WTC11 (cell line): ENCODE data around the gene RNF19B. TPM values are rescaled to one million over a fixed set of nuclear protein-coding genes. Genes with fewer than 3 reads are reported as not detected.

ENCODE experiments used
- ATAC-seq: fragments of 200-7000 bp; cut with Tn5 transposase; 2 replicates; pipeline ENCODE4 v1.10.0; 2021; ENCODE audit warnings: mild to moderate bottlenecking, moderate library complexity
- CTCF ChIA-PET: fragments of 300-600 bp; sonication (Branson Sonifier 250); formaldehyde crosslinking; loops from one replicate; lab custom pipeline; 2021; ENCODE audit warnings: antibody characterized with exemption; lab: Charles Lee
- POLR2A ChIA-PET: fragments of 350-600 bp; sonication (Branson Sonifier 250); formaldehyde crosslinking; loops from one replicate; lab custom pipeline; 2021; ENCODE audit warnings: antibody characterized with exemption; lab: Charles Lee
- DNase-seq: peaks from one replicate; pipeline ENCODE4 v3.0.0; 2021; ENCODE audit warnings: low spot score
- H3K27ac Mint-ChIP-seq: 2 replicates; pipeline ENCODE4 v1.8.0; 2021; ENCODE audit warnings: mixed read lengths
- H3K27me3 Mint-ChIP-seq: 2 replicates; pipeline ENCODE4 v1.8.0; 2021; ENCODE audit warnings: low read depth, mild to moderate bottlenecking, moderate library complexity, mixed read lengths
- H3K36me3 Mint-ChIP-seq: 2 replicates; pipeline ENCODE4 v1.8.0; 2021; ENCODE audit warnings: mixed read lengths
- H3K4me1 Mint-ChIP-seq: 2 replicates; pipeline ENCODE4 v1.8.0; 2022; ENCODE audit warnings: mixed read lengths
- H3K4me3 Mint-ChIP-seq: 2 replicates; pipeline ENCODE4 v1.8.0; 2021; ENCODE audit warnings: mild to moderate bottlenecking, moderate library complexity, mixed read lengths
- H3K9me3 Mint-ChIP-seq: 2 replicates; pipeline ENCODE4 v1.8.0; 2021; ENCODE audit warnings: mixed read lengths
- ATF6 ChIP-seq: sonication (generic); formaldehyde crosslinking; IDR thresholded peaks from 2 replicates; pipeline ENCODE4 v1.8.1; 2023; ENCODE audit warnings: mild to moderate bottlenecking, missing genetic modification reagents
- ELF4 ChIP-seq: sonication (generic); formaldehyde crosslinking; IDR thresholded peaks from 2 replicates; pipeline ENCODE4 v1.8.1; 2022; ENCODE audit warnings: low read depth, mild to moderate bottlenecking, moderate library complexity, missing genetic modification reagents
- FOXP1 ChIP-seq: sonication (generic); formaldehyde crosslinking; IDR thresholded peaks from 2 replicates; pipeline ENCODE4 v1.8.0; 2022; ENCODE audit warnings: missing genetic modification reagents, mild to moderate bottlenecking, moderate library complexity, borderline replicate concordance
- GRHL2 ChIP-seq: fragments of 250-450 bp; sonication (Bioruptor Pico); IDR thresholded peaks from 2 replicates; pipeline ENCODE4 v1.8.0; 2022; ENCODE audit warnings: mild to moderate bottlenecking, moderate library complexity; ENCODE audit not compliant: insufficient replicate concordance, severe bottlenecking
- HMGA2 ChIP-seq: fragments of 250-450 bp; sonication (Bioruptor Pico); IDR thresholded peaks from 2 replicates; pipeline ENCODE4 v1.4.0; 2021; ENCODE audit warnings: mild to moderate bottlenecking, moderate library complexity
- HMGXB4 ChIP-seq: sonication (generic); formaldehyde crosslinking; IDR thresholded peaks from 2 replicates; pipeline ENCODE4 v1.8.1; 2023; ENCODE audit warnings: mild to moderate bottlenecking, moderate library complexity, missing genetic modification reagents
- MAX ChIP-seq: sonication (generic); formaldehyde crosslinking; IDR thresholded peaks from 2 replicates; pipeline ENCODE4 v1.8.0; 2022; ENCODE audit warnings: mild to moderate bottlenecking, missing genetic modification reagents
- NR3C1 ChIP-seq: sonication (generic); formaldehyde crosslinking; conservative IDR thresholded peaks from 2 replicates; pipeline ENCODE4 v1.8.1; 2023; ENCODE audit warnings: low read depth, mild to moderate bottlenecking, missing genetic modification reagents
- RELA ChIP-seq: sonication (generic); formaldehyde crosslinking; IDR thresholded peaks from 2 replicates; pipeline ENCODE4 v1.8.1; 2022; ENCODE audit warnings: missing genetic modification reagents, mild to moderate bottlenecking, borderline replicate concordance
- TP53 ChIP-seq: sonication (generic); formaldehyde crosslinking; IDR thresholded peaks from 2 replicates; pipeline ENCODE4 v1.8.1; 2023; ENCODE audit warnings: mild to moderate bottlenecking, missing genetic modification reagents
- ZMAT4 ChIP-seq: fragments of 250-450 bp; sonication (Bioruptor Pico); IDR thresholded peaks from 2 replicates; pipeline ENCODE4 v1.9.0; 2021; ENCODE audit warnings: mild to moderate bottlenecking
- ZNF232 ChIP-seq: sonication (generic); formaldehyde crosslinking; IDR thresholded peaks from 2 replicates; pipeline ENCODE4 v1.8.0; 2022; ENCODE audit warnings: mild to moderate bottlenecking, missing genetic modification reagents
- ZNF317 ChIP-seq: sonication (generic); formaldehyde crosslinking; IDR thresholded peaks from 2 replicates; pipeline ENCODE4 v1.8.1; 2023; ENCODE audit warnings: low read depth, mild to moderate bottlenecking, moderate library complexity, missing genetic modification reagents, borderline replicate concordance
- total RNA-seq: library from RNA; stranded (reverse); gene quantifications from 3 replicates; pipeline ENCODE4 v1.2.3, GENCODE V29; 2021
- TF ChIP-seq, protein P1 (sequence below): sonication (generic); formaldehyde crosslinking; IDR thresholded peaks from 2 replicates; pipeline ENCODE4 v1.8.1; 2022; ENCODE audit warnings: mild to moderate bottlenecking, moderate library complexity, missing genetic modification reagents
- TF ChIP-seq, protein P2 (sequence below): fragments of 250-450 bp; sonication (Bioruptor Pico); IDR thresholded peaks from 2 replicates; pipeline ENCODE4 v1.9.0; 2021; ENCODE audit warnings: mild to moderate bottlenecking, borderline replicate concordance
- TF ChIP-seq, protein P3 (sequence below): sonication (generic); formaldehyde crosslinking; conservative IDR thresholded peaks from 2 replicates; pipeline ENCODE4 v1.8.1; 2023; ENCODE audit warnings: mild to moderate bottlenecking, low read depth, missing genetic modification reagents, moderate library complexity

RNF19B gene
- total RNA-seq, 1 experiment from 2014 or later = 21.9 TPM

GRCh38 chr1:32944180-32944579 lies 20.4 kb downstream of the RNF19B start (continued):
- TF ChIP-seq HMGXB4 (CRISPR knock-in tag) = no peak
- no peak for TF ChIP-seq ATF6 (CRISPR knock-in tag)
- TF ChIP-seq, protein P1, sequence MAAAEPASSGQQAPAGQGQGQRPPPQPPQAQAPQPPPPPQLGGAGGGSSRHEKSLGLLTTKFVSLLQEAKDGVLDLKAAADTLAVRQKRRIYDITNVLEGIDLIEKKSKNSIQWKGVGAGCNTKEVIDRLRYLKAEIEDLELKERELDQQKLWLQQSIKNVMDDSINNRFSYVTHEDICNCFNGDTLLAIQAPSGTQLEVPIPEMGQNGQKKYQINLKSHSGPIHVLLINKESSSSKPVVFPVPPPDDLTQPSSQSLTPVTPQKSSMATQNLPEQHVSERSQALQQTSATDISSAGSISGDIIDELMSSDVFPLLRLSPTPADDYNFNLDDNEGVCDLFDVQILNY (CRISPR knock-in tag) = no peak
- no peak for TF ChIP-seq ZNF317 (CRISPR knock-in tag)

DNA sequence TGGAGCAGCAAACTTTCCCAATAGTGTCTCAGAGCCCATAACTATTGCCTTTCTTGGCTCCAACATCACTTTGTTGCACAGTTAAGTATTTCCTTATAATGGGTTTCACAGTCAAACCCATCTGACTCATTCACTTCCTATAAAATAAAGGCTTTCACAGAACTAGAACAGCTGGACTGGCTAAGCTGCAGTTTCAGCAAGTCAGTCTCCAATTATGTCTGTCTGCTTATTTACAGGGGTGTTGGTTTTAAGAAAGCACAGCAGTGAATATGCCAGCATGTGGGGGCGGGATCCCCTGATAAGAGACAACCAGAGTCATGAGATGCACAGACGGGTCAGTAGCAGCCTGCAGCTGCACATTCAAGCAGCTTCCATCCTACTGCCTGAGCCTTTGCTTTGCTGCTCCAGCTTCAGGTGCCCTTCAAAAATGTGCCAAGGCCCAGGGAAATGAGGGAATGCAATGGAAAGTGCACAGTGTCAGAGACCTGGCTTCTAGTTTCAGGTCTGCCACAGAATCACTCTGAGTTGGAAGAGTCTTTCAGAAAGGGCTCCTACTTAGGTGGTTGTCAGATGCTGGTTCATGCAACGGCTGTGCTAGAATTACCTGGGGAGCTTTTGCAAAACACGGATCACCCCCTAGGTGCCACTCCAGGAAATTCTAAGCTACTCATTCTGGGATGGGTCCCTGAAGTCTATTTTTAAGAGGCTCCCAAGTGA lies 24.8 kb downstream of the RNF19B start:
- CTCF ChIA-PET = interaction anchor here (0.8 to 1.2 kb wide), 2 partner anchors 14 to 116 kb away, joined by 3 to 4 read pairs; no protein-coding TSS in a partner anchor
- ATAC-seq (no peak), DNase-seq (no peak)
- Mint-ChIP-seq H3K4me1 (no peaks in the 10 kb centered on the region), H3K36me3 (peaks cover 31% of the 10 kb centered on the region), H3K27me3 (no peaks in the 10 kb centered on the region), H3K4me3 (no peak overlapping the region), H3K27ac (no peak overlapping the region), H3K9me3 (no peaks in the 10 kb centered on the region)
- POLR2A ChIA-PET = no interaction called here
- TF ChIP-seq, protein P2, sequence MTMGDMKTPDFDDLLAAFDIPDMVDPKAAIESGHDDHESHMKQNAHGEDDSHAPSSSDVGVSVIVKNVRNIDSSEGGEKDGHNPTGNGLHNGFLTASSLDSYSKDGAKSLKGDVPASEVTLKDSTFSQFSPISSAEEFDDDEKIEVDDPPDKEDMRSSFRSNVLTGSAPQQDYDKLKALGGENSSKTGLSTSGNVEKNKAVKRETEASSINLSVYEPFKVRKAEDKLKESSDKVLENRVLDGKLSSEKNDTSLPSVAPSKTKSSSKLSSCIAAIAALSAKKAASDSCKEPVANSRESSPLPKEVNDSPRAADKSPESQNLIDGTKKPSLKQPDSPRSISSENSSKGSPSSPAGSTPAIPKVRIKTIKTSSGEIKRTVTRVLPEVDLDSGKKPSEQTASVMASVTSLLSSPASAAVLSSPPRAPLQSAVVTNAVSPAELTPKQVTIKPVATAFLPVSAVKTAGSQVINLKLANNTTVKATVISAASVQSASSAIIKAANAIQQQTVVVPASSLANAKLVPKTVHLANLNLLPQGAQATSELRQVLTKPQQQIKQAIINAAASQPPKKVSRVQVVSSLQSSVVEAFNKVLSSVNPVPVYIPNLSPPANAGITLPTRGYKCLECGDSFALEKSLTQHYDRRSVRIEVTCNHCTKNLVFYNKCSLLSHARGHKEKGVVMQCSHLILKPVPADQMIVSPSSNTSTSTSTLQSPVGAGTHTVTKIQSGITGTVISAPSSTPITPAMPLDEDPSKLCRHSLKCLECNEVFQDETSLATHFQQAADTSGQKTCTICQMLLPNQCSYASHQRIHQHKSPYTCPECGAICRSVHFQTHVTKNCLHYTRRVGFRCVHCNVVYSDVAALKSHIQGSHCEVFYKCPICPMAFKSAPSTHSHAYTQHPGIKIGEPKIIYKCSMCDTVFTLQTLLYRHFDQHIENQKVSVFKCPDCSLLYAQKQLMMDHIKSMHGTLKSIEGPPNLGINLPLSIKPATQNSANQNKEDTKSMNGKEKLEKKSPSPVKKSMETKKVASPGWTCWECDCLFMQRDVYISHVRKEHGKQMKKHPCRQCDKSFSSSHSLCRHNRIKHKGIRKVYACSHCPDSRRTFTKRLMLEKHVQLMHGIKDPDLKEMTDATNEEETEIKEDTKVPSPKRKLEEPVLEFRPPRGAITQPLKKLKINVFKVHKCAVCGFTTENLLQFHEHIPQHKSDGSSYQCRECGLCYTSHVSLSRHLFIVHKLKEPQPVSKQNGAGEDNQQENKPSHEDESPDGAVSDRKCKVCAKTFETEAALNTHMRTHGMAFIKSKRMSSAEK = no peak
- TF ChIP-seq, protein P3, sequence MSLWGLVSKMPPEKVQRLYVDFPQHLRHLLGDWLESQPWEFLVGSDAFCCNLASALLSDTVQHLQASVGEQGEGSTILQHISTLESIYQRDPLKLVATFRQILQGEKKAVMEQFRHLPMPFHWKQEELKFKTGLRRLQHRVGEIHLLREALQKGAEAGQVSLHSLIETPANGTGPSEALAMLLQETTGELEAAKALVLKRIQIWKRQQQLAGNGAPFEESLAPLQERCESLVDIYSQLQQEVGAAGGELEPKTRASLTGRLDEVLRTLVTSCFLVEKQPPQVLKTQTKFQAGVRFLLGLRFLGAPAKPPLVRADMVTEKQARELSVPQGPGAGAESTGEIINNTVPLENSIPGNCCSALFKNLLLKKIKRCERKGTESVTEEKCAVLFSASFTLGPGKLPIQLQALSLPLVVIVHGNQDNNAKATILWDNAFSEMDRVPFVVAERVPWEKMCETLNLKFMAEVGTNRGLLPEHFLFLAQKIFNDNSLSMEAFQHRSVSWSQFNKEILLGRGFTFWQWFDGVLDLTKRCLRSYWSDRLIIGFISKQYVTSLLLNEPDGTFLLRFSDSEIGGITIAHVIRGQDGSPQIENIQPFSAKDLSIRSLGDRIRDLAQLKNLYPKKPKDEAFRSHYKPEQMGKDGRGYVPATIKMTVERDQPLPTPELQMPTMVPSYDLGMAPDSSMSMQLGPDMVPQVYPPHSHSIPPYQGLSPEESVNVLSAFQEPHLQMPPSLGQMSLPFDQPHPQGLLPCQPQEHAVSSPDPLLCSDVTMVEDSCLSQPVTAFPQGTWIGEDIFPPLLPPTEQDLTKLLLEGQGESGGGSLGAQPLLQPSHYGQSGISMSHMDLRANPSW (CRISPR knock-in tag) = no peak
- TF ChIP-seq HMGXB4 (CRISPR knock-in tag) (no peak), GRHL2 (CRISPR knock-in tag) (no peak), ZMAT4 (CRISPR knock-in tag) (no peak), NR3C1 (CRISPR knock-in tag) (no peak), TP53 (CRISPR knock-in tag) (no peak), ZNF232 (no peak), ELF4 (no peak), HMGA2 (CRISPR knock-in tag) (no peak), RELA (CRISPR knock-in tag) (no peak), MAX (CRISPR knock-in tag) (no peak), ATF6 (CRISPR knock-in tag) (no peak), FOXP1 (CRISPR knock-in tag) (no peak)
